LNCaP clone FGC (cell line): Measurements from ENCODE around the gene CCR5.

ENCODE experiments used
- DNase-seq: peaks from one replicate; pipeline ENCODE4 v3.0.0-alpha.2; 2011; ENCODE audit warnings: low read depth
- H3K4me3 ChIP-seq: 2 replicates; pipeline ENCODE4 v1.5.1; 2011; ENCODE audit warnings: mild to moderate bottlenecking, low read depth, low read length, control low read depth
- CTCF ChIP-seq: IDR thresholded peaks from 2 replicates; pipeline ENCODE4 v1.5.1; 2012; ENCODE audit warnings: mild to moderate bottlenecking; ENCODE audit not compliant: control insufficient read depth, insufficient read depth; ENCODE audit errors: extremely low read depth

Gene CCR5

GRCh38 chr3:46375218-46375617 is 4.5 kb downstream of the CCR5 start:
- H3K4me3 ChIP-seq: no peak overlapping the region
- no peak for DNase-seq
- no peak for TF ChIP-seq CTCF

- no peak overlapping the region for H3K4me3 ChIP-seq
- TF ChIP-seq CTCF: no peak
- no peak for DNase-seq
These were observed 5.1 kb downstream of the CCR5 start for GRCh38 chr3:46375814-46376213.

GRCh38 chr3:46378426-46378942 is 7.7 kb downstream of the CCR5 start:
- TF ChIP-seq CTCF: peak; percentile 94
- peak; percentile 46 for DNase-seq
- H3K4me3 ChIP-seq: no peak overlapping the region

GRCh38 chr3:46380471-46381221 is 9.9 kb downstream of the CCR5 start:
- DNase-seq: no peak
- no peak overlapping the region for H3K4me3 ChIP-seq
- no peak for TF ChIP-seq CTCF

GRCh38 chr3:46381625-46382024 is 10.9 kb downstream of the CCR5 start:
- no peak for DNase-seq
- TF ChIP-seq CTCF: no peak
- H3K4me3 ChIP-seq: no peak overlapping the region

- H3K4me3 ChIP-seq: no peak overlapping the region
- TF ChIP-seq CTCF: no peak
- DNase-seq: no peak
These were observed 12.6 kb downstream of the CCR5 start for GRCh38 chr3:46383211-46383950.
